ENCODE measurements around the gene TTLL10.

GRCh38 chr1:1157914-1158710, 15.6 kb upstream of the TTLL10 start:
- TF ChIP-seq EP300 (IDR thresholded peaks at IDR 0.05; ENCODE audit: low read depth) (no peak), POLR2A (IDR thresholded peaks at IDR 0.05) (no peak)

Data from transverse colon (tissue), 1 donor.